Cardiac septum (tissue), 1 donor: ENCODE measurements around the gene GABRG3. TPM values are rescaled to one million over a fixed set of nuclear protein-coding genes. Genes with fewer than 3 reads are reported as not detected.

Experiments used
- DNase-seq: peaks from one replicate; pipeline ENCODE4 v3.0.0-alpha.2; 2020; ENCODE audit warnings: low spot score
- intact Hi-C: fragments of 100-400 bp; cut with DNase I; formaldehyde crosslinking; loops from one replicate; pipeline ENCODE4 v1.14.0; 2022
- total RNA-seq: library from RNA; stranded (reverse); fragmentation: NEBNext Ultra II Directional; extraction: Animal tissue kit (Norgen Biotek cat#: 25700); gene quantifications from one replicate; pipeline ENCODE4 v1.2.1, GENCODE V29; 2021
- donor health status: DM: no; HTN: no; CAD: no.

Gene GABRG3
- total RNA-seq, 1 donor from 2014 or later: 0.35 TPM

GRCh38 chr15:27058939-27059338 is 88.0 kb downstream of the GABRG3 start:
- no peak for DNase-seq
- intact Hi-C loops: no loop called here

DNA sequence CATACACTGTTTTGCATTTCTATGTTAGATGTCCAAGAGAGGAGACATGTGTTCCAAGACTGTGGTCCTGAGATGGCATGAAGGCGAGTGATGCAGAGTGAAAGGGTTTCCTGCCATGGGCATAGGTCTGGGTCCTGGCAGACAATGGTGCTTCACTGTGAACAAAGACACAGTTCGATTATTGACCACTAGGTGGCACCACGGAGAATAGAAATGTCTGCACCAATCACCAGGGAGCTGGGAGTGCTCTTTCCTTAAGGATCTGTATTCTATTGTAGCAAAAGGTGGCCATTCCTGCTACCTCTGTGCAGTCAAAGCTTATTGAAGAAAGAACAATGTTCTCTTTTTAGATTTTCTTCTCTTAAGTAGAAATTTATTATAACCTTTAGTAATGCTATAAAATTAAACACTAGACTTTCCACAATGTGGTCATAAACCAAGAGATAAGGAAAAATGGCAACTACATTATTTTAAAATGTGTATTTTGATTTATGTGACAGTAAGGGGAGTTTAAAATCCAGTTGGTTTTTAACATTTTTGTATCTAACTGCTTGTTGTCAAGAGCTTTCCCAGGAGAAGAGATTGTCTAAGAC is 88.7 kb downstream of the GABRG3 start:
- intact Hi-C loops: loop anchor here (10.0 kb wide), 1 partner anchor 295 kb away; no protein-coding TSS in a partner anchor
- no peak for DNase-seq

GRCh38 chr15:27061739-27062138 is 90.8 kb downstream of the GABRG3 start:
- DNase-seq: no peak
- intact Hi-C loops: loop anchor here (10.0 kb wide), 1 partner anchor 293 kb away; no protein-coding TSS in a partner anchor

GRCh38 chr15:27062951-27063350 is 92.0 kb downstream of the GABRG3 start:
- intact Hi-C loops: loop anchor here (10.0 kb wide), 1 partner anchor 292 kb away; no protein-coding TSS in a partner anchor
- no peak for DNase-seq

DNA sequence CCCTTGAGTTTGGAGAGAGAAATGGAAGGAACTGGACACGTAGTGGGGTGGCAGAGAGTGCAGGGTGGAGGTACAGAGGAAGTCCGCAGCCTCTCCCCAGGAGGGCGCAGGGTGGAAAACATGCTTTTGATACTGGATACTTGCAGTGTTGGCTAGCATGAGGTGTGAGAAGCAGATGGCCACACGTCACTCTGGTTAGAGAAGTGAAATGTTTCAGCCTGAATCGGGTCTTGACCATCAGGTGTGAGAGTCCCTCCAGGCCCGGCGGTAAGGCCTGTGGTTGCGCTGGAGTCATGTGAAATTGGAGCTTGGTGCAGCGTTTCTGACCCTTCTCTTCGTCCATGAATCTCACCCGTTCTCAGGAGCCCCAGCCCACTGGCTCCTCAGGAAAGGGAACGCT is 93.1 kb downstream of the GABRG3 start:
- intact Hi-C loops: loop anchor here (10.0 kb wide), 1 partner anchor 291 kb away; no protein-coding TSS in a partner anchor
- no peak for DNase-seq

DNA sequence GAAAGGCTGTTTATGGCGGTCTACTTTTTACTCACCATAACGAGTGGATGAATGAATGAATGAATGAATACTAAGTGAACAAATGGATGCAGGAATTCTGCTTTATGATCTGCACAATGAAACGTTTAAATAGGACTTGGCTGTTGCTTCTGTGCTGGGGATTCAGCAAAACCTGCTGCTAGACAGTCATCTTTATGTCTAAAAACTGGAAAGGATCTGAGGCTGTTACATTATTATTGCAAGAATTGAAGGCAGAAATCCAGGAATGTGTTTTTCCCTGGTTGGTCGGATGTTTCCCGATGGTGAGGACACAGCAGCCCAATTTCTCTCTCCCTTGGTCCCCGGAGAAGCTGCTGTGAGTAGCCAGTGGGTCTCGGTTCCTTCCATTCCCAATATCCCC is 94.2 kb downstream of the GABRG3 start:
- no peak for DNase-seq
- intact Hi-C loops: loop anchor here (10.0 kb wide), 1 partner anchor 290 kb away; no protein-coding TSS in a partner anchor

- no peak for DNase-seq
- intact Hi-C loops: loop anchor here (10.0 kb wide), 1 partner anchor 289 kb away; no protein-coding TSS in a partner anchor
These were observed 94.8 kb downstream of the GABRG3 start for GRCh38 chr15:27065785-27066184.

DNA sequence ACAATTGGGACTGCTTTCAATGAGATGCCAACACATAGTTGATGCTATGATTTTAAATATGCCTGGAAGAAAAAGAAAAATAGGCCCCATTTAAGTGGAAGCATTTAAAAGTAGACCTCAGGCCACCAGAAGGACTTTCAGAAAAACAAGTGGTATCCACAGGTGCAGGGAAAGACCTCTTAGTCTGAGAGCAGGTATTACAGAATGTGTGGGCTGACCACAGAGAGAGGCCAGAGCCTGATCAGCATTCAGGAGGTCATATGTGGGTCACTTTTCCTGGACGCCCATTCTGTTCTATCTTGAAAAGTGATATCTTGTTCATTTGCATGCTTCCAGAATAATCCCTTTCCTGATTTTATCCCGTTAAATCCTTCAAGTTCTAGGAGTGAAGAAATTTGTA is 95.5 kb downstream of the GABRG3 start:
- no peak for DNase-seq
- intact Hi-C loops: loop anchor here (10.0 kb wide), 1 partner anchor 288 kb away; no protein-coding TSS in a partner anchor

DNA sequence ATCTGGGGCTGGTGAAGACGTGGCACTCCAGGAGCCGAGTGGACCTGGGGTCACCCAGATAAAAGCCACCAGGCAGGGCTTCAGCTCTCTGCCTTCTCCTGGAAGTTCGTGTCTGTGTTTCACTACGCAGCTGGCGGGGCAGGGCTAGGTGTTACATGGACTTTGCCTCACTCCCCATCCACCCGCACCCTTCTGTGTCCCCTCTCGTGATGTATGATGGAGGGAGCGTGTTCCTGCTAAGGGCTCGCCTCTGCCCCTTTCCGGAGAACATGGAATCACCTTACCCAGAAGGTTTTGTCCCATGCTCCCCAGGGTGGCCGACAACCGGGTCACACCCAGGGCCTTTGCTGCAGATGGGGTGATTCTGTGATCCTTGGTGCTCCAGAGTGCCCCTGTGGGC is 96.2 kb downstream of the GABRG3 start:
- DNase-seq: no peak
- intact Hi-C loops: loop anchor here (10.0 kb wide), 1 partner anchor 288 kb away; no protein-coding TSS in a partner anchor

- intact Hi-C loops: no loop called here
- DNase-seq: no peak
These were observed 99.9 kb downstream of the GABRG3 start for GRCh38 chr15:27070841-27071240.

DNA sequence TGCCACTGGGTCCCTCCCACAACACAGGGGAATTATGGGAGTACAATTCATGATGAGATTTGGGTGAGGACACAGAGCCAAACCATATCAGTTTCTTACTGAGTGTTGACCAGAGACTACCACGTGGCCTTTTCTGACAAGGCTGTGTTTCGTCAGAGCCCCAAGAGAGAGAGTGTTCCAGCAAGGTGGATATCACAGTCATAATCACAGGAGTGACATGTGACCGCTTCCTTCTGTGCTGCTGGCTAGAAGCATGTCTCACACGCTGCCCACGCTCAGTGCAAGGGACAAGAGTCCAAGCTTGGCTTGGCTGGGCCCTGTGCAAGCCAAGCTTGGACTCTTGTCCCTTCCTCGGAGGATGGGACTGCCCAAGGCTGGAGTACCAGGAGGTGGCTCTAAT is 103.2 kb downstream of the GABRG3 start:
- intact Hi-C loops: no loop called here
- DNase-seq: no peak

DNA sequence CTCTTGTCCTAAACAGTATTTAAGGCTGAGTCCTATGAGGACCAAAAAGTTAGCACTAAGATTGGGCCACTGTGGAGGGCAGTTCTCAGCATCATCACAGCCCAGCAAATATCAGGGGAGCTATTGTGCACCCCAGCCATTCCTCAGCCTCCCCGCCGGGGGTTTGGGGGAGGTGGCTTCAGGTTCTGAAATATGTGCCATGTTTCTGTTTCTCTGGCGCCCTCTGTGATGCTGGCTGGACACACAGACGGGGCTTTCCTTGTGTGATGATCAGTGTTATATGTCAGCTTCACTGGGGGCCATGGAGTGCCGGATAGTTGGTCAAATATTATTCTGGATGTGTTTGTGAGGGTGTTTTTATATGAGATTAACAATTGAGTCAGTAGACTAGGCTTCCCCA is 106.8 kb downstream of the GABRG3 start:
- intact Hi-C loops: no loop called here
- DNase-seq: no peak

DNA sequence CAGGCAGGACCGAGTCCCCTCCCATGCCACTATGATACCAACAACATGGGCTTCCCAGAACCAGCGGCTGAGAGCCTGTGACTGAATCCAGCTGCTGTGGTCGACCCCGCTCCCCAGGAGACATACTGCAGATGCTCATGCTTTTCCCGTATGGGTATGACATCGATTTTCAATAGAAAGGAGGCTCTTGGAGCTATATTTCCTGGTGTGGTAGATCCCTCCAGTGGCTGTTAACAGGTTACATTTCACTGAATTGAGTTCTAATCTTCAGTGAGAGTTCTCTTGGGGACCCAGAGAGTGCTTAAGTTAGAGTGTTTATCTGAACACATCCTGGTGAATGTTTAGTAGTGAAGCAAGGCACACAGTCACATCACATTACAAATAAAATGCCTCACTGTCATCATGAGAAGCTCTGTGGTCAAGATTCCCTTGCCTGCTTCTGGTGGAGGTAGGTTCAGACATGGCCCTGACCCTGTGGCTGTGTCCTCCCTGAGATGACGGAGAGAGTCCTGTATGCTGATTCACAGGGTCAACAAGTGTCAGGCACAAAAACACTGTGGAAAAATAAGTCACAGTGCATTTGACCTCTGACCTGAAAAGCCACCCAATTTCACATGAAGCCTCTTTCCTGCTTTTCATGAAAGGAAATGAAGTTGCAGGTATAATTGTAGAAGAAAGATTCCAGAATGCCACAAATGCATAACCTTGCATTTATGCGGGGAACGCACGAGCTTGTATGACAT is 110.9 kb downstream of the GABRG3 start:
- no peak for DNase-seq
- intact Hi-C loops: no loop called here

GRCh38 chr15:27082526-27082925 is 111.5 kb downstream of the GABRG3 start:
- intact Hi-C loops: no loop called here
- no peak for DNase-seq

- intact Hi-C loops: no loop called here
- DNase-seq: no peak
These were observed 113.9 kb downstream of the GABRG3 start for GRCh38 chr15:27084844-27085243.

DNA sequence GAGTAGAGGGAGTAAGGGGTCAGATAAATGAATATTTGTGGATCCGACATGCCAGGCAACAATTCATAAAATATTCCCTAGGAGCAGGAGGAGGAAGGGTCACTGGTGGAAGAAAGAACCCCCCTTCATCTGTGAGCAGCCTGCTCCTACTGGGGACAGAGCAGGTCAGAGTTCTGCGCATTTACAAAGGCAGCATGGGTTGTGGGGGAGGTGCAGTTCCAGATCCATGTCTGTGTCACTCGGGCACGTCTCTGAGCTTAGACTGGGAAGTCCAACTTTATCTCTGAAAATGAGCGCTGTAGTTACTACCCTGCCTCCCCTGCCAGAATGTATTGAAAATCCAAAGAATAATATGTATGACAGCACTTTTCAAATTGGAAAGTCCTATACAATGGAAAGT is 115.2 kb downstream of the GABRG3 start:
- DNase-seq: no peak
- intact Hi-C loops: no loop called here

GRCh38 chr15:27086805-27087204 is 115.8 kb downstream of the GABRG3 start:
- intact Hi-C loops: no loop called here
- no peak for DNase-seq

GRCh38 chr15:27087651-27088583 is 116.9 kb downstream of the GABRG3 start:
- no peak for DNase-seq
- intact Hi-C loops: no loop called here

DNA sequence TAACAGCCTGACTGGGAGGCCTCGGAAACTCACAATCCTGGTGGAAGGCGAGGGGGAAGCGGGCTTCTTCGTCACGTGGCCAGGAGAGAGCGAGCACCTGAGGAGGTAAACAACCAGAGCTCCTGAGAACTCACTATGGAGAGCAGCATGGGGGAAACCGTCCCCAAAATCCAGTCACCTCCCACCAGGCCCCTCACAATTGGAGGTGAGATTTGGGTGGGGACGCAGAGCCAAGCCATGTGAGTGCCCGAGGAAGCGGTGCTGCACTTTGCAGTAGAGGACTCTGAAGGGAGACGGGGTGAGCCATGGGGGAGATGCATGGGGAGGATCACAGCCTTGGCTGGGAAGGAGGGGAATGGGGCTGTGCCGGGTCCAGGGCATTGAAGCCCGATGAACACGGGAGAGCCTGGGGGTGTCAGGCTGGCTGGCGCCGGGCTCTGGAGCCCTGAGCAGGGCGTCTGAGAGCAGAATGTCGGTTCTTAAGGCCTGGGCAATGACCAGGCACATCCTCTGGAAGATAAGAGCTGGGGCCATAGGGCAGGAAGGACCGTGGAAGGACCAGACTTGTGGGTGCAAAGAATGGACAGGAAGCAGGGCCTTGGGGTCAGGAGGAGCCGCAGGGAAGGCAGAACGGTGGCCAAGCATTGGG is 117.7 kb downstream of the GABRG3 start:
- no peak for DNase-seq
- intact Hi-C loops: no loop called here

GRCh38 chr15:27089233-27089586 is 118.2 kb downstream of the GABRG3 start:
- intact Hi-C loops: no loop called here
- DNase-seq: no peak
